Stimulated activated CD4-positive, alpha-beta T cell treated with anti-CD3 and anti-CD28 coated beads, Interleukin-1b, Interleukin-23, amount 100 ng/mL, for 24 hours (primary cell): ENCODE results near the gene RNF227.
"Not testable (repeated sequence)": the region's sequence is repeated elsewhere in the genome, so short reads cannot be mapped to it uniquely, and the experiment has no call there.

Experiments used
- DNase-seq, 4 experiments: peaks; one replicate each; pipeline ENCODE4 v3.0.0-alpha.2; 2020; ENCODE audit warnings: low read depth in 4 of 4, low spot score in 1 of 4

RNF227 gene

DNA sequence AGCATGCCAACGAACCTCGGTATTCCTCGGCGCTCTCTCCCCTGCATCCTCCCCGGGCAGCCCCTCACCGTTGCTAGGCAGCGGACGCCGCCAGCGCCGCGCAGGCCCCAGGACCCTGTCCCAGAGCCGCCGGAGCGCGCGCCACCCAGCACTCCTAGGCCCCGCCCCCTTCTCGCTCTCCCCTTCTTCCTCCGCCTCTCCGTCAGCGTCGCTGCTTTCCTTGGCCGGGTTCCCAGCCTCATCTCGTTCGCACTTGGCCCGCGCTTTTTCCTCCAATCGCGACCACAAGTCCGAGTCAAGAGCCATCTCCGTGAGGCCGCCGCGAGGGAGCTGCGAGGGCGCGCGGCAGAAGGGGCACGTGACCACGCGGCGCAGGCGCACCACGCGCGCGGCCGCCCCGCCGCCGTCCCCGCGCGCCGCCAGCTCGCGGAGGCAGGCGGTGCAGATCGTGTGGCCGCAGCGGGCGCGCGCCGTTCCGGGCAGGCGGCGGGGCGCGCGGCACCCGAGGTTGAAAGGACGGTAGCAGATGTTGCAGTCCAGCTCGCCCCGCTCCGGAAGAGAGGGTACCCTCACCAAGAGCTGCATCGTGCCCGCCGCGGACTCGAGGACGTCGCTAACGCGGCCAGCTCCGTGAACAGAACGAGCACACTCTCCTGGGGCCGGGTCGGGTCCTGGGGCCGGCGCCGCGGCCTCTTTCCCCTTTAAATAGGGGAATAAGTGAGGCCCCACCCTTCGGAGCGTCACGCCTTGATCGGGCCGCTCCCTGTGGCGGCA, at the start of gene RNF227:
TSS of gene RNF227 (minus strand) at position 679 of the 774 bp plus-strand sequence. CDS start at position 585, 94 bp downstream.
- peak; percentile 69 to 88 (median 80) for DNase-seq

DNA sequence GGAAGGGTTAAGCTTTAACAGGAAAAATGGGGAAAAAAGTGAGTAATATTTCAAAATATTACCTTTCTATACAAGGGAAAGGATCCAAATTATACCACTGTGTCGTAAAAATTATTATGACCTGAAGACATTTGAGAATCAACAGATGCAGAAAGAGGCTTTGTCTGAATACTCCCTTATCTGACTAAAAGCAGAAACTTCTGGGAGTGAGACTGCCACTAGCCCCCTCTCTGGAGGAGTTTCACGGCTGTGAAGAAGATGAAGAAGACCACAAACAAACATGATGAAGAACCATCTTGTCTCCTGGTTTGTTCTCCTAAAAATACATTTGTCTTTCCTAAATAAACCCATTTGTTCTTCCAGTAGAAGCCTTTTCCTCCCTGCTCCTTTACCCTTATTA, 45.3 kb upstream of the RNF227 start:
- DNase-seq, result no peak

GRCh38 chr17:7959503-7960253, 43.6 kb upstream of the RNF227 start:
- no peak for DNase-seq

GRCh38 chr17:7956228-7956965, 40.3 kb upstream of the RNF227 start:
- no peak for DNase-seq

DNA sequence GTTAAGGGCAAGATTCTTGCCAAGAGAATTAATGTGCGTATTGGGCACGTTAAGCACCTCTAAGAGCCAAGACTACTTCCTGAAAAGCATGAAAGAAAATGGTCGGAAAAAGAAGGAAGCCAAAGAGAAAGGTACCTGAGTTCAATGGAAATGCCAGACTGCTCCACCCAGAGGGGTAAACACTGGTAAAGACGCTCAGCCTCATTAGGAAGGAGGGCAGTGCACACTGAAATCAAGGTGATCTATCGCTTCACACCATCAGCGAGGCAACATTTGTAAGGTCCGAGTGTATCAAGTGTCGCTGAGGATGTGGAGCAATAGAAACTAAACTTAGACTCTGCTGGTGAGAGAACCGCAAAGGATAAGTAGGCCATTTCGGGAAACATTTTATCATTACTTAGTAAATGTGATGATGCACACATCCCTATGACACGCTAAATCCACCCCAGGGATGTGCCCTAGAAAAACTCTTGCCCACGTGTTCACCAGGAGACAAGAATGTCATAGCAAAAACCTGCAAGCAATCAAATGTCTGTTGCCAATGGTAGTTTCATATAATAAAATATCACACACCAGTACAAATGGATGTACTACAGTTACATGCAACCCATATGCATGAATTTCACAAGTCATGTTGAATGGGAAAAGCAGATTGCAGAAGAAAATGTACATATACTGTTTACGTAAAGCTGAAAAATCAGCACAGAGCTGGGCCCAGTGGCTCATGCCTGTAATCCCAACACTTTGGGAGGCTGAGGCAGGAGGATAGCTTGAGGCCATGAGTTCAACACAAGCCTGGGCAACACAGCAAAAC, 39.5 kb upstream of the RNF227 start:
- DNase-seq, result no peak

- not testable (repeated sequence) for DNase-seq
Observed at GRCh38 chr17:7953266-7953665, 37.2 kb upstream of the RNF227 start.

DNA sequence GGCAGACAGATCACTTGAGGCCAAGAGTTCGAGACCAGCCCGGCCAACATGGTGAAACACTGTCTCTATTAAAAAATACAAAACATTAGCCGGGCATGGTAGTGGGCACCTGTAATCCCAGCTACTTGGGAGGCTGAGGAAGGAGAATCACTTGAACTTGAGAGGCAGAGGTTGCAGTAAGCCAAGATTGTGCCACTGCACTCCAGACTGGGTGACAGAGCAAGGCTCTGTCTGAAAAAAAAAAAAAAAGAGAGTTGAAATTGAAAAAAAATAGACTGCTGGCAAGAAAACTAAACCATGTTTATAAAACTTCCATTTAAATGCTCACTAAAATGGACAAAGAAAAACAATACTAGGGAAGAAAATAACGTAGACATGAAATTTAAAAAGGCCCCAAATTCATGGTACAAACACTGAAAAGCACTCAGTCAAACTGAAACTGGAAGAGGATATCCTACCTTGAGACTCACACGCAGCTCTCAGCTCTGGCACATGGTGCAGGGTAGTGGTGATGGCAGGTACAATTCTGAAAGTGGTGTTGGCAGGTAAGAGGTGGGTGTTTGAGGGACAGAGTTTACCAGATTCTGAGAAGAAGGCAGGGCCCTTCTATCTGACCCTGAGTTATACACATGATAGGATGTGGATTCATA, 35.2 kb upstream of the RNF227 start:
- peak in 2 of 4 experiments; percentile 12 to 32 for DNase-seq

- DNase-seq, result no peak
Observed at GRCh38 chr17:7950578-7950977, 34.5 kb upstream of the RNF227 start.

DNA sequence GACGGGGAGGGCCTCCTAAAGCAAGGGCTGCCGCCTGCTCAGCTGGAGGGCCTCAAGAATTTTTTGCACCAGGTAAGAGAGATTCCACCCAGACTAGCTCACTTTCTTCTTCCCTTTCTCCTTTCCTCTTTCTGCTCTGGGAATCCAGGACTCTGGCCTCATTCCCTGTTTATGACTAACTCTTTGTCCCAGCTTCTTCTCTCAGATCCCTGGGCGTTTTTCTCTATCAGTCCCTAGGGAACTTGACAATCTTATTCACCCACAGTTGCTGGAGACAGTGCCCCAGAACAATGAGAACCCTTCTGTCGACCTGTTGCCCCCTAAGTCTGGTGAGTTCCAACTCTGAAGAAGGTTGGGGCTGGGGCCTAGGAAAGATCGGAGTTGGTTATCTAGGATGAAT, 31.6 kb upstream of the RNF227 start:
- no peak for DNase-seq

DNA sequence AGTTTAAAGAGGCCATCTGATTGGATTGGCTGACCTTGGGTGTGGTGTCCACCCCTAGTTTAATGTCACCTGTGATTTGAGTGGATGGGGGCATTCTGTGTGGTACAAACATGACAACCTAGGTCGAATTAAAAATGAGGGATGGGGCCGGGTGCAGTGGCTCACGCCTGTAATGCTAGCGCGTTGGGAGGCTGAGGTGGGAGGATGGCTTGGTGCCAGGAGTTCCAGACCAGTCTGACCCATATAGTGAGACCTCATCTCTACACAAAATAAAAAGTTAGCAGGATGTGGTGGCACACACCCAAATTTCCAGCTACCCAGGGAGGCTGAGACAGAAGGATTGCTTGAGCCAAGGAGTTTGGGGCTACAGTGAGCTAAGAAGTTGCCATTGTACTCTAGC, 30.4 kb upstream of the RNF227 start:
- no peak for DNase-seq

DNA sequence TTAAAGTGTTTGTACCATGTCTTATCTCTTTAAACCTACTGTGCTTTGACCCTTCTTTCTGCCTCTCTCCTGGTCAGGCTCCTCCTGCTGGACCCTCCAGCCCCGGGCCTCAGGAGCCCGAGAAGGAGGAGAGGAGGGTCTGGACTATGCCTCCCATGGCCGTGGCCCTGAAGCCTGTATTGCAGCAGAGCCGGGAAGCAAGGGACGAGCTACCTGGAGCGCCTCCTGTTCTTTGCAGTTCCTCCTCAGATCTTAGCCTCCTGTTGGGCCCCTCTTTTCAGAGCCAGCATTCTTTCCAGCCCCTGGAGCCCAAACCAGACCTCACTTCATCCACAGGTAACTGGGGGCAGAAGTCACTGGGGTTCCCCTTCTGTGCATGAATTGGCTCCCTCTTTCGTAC, 29.6 kb upstream of the RNF227 start:
- no peak for DNase-seq

- no peak for DNase-seq
Observed at GRCh38 chr17:7944326-7944725, 28.2 kb upstream of the RNF227 start.

DNA sequence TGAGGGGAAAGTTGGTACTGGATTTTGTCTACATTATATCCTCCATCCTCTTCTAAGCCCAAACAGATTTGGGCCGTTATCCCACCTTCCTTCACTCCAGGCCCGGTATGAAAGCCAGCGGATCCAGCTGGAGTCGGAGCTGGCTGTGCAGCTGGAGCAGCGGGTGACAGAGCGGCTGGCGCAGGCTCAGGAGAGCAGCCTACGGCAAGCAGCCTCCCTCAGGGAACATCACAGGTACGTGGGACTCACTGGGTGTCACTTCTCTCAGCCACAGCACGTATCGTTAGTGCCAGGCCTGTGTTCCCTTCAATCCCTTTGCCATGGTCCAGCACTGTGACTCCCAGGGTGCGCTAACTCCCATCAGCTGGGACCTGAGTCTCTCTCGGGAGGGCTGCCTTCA, 27.2 kb upstream of the RNF227 start:
- no peak for DNase-seq

GRCh38 chr17:7940743-7941142, 24.7 kb upstream of the RNF227 start:
- DNase-seq, result no peak

- DNase-seq, result no peak
Observed at GRCh38 chr17:7940034-7940433, 23.9 kb upstream of the RNF227 start.

DNA sequence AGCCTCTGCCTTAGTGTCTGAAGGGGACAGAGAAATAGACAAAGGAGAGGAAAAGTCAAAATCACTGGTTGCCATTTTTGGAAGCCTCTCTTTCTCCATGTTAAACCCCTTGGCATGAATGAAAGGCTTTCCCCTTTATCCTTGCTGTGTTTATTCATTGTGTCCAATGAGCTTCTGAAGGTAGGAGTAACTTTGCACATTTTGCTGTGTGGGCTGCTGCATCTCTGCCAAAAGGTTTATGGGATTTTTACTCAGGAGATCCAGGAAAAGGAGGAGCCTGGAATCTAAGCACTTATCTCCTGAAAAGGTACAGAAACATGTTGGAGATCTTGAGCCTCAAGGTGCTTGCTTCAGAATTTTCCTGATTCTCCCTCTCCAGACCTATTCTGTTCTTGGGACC, 19.8 kb upstream of the RNF227 start:
- no peak for DNase-seq

GRCh38 chr17:7932949-7933348, 16.9 kb upstream of the RNF227 start:
- peak in 1 of 4 experiments; percentile 16 for DNase-seq

DNA sequence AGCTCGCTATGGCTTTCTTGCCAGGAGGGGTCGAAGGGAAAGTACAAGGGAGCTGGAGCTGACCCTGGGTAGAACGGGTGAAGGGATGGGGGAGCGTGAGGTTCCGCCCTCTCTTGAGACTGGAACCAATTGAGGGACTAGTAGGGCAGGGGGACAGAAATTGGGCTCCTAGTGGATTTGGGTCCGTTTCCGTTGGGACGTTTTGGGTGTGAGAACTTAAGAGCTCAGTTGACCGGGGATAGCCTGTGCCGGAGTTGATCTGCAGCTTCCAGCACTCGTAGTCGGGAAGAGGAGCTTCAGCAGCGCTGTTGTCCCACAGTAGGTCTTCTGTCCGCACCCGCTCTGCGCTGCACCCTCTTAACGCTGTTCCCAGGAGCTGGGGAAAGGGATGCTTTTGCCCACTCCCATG, 16.4 kb upstream of the RNF227 start:
- DNase-seq, result no peak

GRCh38 chr17:7931709-7932482, 15.8 kb upstream of the RNF227 start, which contains the start of the genes CNTROB and TRAPPC1:
Gene CNTROB (plus strand): TSS chr17:7932206. CDS start chr17:7933080, 874 bp downstream.
Gene TRAPPC1 (minus strand): TSS chr17:7931946. CDS start chr17:7931829, 117 bp downstream.
- DNase-seq, result peak; percentile 97 to 99 (median 98)
